ENCODE data around the gene DGKI. TPM values are rescaled to one million over a fixed set of nuclear protein-coding genes. Genes with fewer than 3 reads are reported as not detected.

The DGKI gene
- polyA plus RNA-seq, 2 donors, result 0.09 to 0.12 TPM

DNA sequence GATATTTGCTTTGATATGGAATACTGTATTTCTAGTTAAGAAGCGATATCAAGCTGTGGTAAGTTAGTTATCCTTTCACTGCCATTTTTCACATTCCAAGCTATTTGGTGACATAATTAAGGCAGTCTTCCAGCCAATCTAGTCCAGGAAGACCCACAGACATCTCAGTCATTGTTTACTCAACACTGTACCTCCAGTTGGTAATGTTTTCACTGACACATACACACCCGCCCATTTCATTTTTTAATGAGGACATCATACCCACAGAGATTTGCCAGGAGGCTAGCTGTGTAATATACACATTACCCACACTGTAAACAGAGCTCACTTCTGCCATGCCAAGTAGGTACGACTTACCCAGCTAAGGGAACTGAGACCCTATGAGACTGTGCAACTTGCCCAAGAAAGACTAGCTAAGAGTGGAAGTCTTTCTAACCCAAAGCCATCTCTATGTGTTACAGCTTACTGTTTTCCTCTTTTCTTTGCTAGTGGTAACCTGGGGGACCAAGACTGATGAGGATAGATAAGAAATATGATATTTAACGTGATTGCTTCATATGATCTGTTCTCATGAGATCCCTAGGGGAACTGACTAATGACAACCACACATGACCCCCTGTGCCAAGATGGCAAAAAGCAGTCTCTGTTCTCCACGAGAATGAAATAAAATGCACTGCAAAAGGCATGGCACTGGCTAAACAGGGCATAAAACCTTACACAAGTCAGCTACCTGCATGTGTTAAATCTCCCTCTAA is 179.0 kb downstream of the DGKI start:
- H3K9me3 ChIP-seq (ENCODE audit: control insufficient read depth in 2 of 2, insufficient read depth in 1 of 2, low read depth in 1 of 2, low read length in 1 of 2), result no peaks in the 10 kb centered on the region
- no peaks in the 10 kb centered on the region for H3K36me3 ChIP-seq (ENCODE audit: control insufficient read depth in 2 of 2, insufficient read depth in 2 of 2, low read length in 1 of 2)
- peaks cover 0 to 2% of the 10 kb centered on the region in 2 donors for H3K4me1 ChIP-seq (ENCODE audit: control insufficient read depth in 2 of 2, insufficient read depth in 2 of 2, low read length in 1 of 2)
- no peak overlapping the region for H3K27ac ChIP-seq (ENCODE audit: low read depth in 2 of 2, low read length in 1 of 2)
- WGBS, 2 donors, result 69 to 74% methylated on average over 5 of the region's 5 CpGs
- no peak overlapping the region for H3K4me3 ChIP-seq (ENCODE audit: low read depth in 1 of 2, low read length in 2 of 2)
- no peaks in the 10 kb centered on the region for H3K27me3 ChIP-seq (ENCODE audit: control insufficient read depth in 1 of 2, insufficient read depth in 2 of 2, low read length in 2 of 2)

DNA sequence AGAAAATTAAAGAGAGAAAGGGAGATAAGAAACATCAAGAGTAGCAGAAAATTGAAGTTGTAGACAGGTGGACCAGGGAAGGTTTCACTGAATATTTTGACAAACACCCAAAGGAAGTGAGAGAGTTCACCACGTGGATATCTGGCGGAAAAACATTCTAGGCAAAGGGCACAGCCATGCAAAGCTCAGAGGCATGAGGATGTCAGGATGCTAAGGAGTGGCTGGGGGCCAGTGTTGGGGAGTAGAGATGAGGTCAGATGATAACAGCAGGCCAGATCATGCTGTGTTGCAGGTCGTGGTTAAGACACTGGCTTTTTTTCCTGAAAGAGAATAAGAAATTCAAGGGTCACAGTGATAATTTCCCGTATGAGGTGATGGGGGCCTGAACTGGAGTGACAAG is 181.9 kb downstream of the DGKI start:
- Histone ChIP-seq H3K27ac (ENCODE audit: low read depth in 2 of 2, low read length in 1 of 2) (no peak overlapping the region), H3K27me3 (ENCODE audit: control insufficient read depth in 1 of 2, insufficient read depth in 2 of 2, low read length in 2 of 2) (no peaks in the 10 kb centered on the region), H3K4me1 (ENCODE audit: control insufficient read depth in 2 of 2, insufficient read depth in 2 of 2, low read length in 1 of 2) (no peaks in the 10 kb centered on the region), H3K4me3 (ENCODE audit: low read depth in 1 of 2, low read length in 2 of 2) (no peak overlapping the region), H3K9me3 (ENCODE audit: control insufficient read depth in 2 of 2, insufficient read depth in 1 of 2, low read depth in 1 of 2, low read length in 1 of 2) (no peaks in the 10 kb centered on the region), H3K36me3 (ENCODE audit: control insufficient read depth in 2 of 2, insufficient read depth in 2 of 2, low read length in 1 of 2) (no peaks in the 10 kb centered on the region)
- WGBS, 2 donors, result 33 to 39% methylated on average over 4 of the region's 4 CpGs

DNA sequence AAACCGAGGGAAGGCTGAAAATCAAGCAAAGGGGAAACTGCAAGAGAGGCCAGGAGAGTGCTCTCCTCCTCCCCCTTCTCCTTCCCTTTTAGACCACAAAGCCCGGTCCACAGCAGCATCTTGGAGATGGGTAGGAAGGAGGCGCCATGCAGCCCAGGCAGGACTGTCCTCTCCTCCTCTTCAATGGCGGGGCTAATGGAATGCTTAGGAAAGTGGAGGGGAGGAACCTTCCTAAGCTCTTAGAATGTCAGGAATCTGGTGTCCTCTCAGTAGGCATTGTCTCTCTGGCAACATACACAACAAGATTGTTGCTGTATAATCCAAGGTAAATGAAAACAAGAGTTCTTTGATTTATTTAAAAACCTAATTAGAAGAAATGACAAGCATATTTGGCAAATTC is 185.1 kb downstream of the DGKI start:
- Histone ChIP-seq H3K27me3 (ENCODE audit: control insufficient read depth in 1 of 2, insufficient read depth in 2 of 2, low read length in 2 of 2) (no peaks in the 10 kb centered on the region), H3K9me3 (ENCODE audit: control insufficient read depth in 2 of 2, insufficient read depth in 1 of 2, low read depth in 1 of 2, low read length in 1 of 2) (no peaks in the 10 kb centered on the region), H3K36me3 (ENCODE audit: control insufficient read depth in 2 of 2, insufficient read depth in 2 of 2, low read length in 1 of 2) (no peaks in the 10 kb centered on the region), H3K4me1 (ENCODE audit: control insufficient read depth in 2 of 2, insufficient read depth in 2 of 2, low read length in 1 of 2) (no peaks in the 10 kb centered on the region), H3K4me3 (ENCODE audit: low read depth in 1 of 2, low read length in 2 of 2) (no peak overlapping the region), H3K27ac (ENCODE audit: low read depth in 2 of 2, low read length in 1 of 2) (no peak overlapping the region)
- 82 to 86% methylated on average over 3 to 4 of the region's 4 CpGs for WGBS, 2 donors

DNA sequence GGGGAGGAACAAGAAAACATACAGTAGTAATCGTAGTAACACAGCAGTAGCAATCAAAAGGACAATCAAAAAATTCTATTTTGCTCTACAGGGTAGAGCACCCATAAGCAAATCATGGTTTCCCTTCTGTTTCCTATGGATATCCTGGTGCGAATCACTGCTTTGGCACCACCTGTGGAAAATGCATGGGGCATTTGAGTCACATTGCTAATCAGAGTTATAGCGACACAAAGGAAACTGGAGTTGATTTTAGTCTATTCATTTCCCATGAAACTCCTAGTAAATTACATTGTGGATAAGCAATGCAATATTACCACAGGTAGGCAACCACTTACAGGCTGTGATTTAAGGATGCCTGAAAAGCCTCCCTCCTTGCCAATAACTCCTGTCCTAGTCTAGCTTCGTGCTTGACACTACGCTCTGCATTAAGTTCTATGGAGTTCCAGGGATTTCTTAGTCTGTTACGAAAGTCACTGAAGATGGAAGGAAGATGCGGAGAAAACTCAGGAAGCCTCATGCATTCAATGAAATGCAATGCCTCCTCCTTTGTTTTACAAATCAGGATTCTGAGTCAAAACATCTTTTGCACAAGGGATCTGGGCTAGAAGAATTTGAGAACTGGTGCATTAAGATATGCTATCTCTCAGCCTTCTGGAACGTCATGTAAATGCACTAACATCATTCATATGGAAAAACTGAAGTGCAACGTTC is 188.4 kb downstream of the DGKI start:
- H3K36me3 ChIP-seq (ENCODE audit: control insufficient read depth in 2 of 2, insufficient read depth in 2 of 2, low read length in 1 of 2), result no peaks in the 10 kb centered on the region
- 79 to 84% methylated on average over 9 of the region's 9 CpGs for WGBS, 2 donors

DNA sequence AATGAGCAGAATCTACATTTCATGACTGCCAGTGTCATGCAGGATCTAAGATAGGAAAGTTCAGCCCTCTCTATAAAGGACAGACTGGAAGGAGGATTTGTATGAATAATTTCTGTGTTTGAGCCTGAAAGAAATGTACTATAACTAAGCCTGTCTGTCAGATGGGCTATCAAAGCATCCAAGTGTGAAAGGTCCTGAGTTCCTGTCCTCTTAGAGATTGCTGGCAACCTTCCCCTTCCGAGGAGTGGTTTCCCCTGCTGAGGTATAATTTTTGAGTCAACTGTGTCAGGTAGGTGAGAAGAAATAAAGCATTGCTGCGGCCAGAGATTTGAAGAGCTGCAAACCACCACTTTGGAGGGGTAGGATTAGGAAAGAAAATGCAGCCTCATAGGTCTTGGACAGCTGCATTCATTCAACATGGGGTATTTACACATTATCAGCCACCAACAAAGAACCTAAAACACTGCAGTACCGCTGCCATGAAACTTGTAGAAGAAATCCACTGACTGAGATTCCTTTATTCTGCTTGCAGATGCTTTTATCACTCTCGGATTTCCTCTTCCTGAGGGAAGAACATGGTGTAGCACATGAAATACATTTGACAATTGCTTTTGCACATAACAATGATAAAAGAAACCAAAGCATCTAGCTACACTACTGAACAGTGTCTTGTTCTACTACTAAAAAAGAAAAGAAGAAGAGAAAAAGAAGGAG is 189.1 kb downstream of the DGKI start:
- H3K27me3 ChIP-seq (ENCODE audit: control insufficient read depth in 1 of 2, insufficient read depth in 2 of 2, low read length in 2 of 2), result no peaks in the 10 kb centered on the region
- no peak overlapping the region for H3K4me3 ChIP-seq (ENCODE audit: low read depth in 1 of 2, low read length in 2 of 2)
- no peaks in the 10 kb centered on the region for H3K9me3 ChIP-seq (ENCODE audit: control insufficient read depth in 2 of 2, insufficient read depth in 1 of 2, low read depth in 1 of 2, low read length in 1 of 2)
- no peaks in the 10 kb centered on the region for H3K36me3 ChIP-seq (ENCODE audit: control insufficient read depth in 2 of 2, insufficient read depth in 2 of 2, low read length in 1 of 2)
- no peaks in the 10 kb centered on the region for H3K4me1 ChIP-seq (ENCODE audit: control insufficient read depth in 2 of 2, insufficient read depth in 2 of 2, low read length in 1 of 2)
- 71 to 72% methylated on average over 4 of the region's 4 CpGs for WGBS, 2 donors
- H3K27ac ChIP-seq (ENCODE audit: low read depth in 2 of 2, low read length in 1 of 2), result no peak overlapping the region

More for the DNA sequence above, 188.4 kb downstream of the DGKI start:
- Histone ChIP-seq H3K4me3 (ENCODE audit: low read depth in 1 of 2, low read length in 2 of 2) (no peak overlapping the region), H3K27me3 (ENCODE audit: control insufficient read depth in 1 of 2, insufficient read depth in 2 of 2, low read length in 2 of 2) (no peaks in the 10 kb centered on the region), H3K27ac (ENCODE audit: low read depth in 2 of 2, low read length in 1 of 2) (no peak overlapping the region), H3K9me3 (ENCODE audit: control insufficient read depth in 2 of 2, insufficient read depth in 1 of 2, low read depth in 1 of 2, low read length in 1 of 2) (no peaks in the 10 kb centered on the region), H3K4me1 (ENCODE audit: control insufficient read depth in 2 of 2, insufficient read depth in 2 of 2, low read length in 1 of 2) (no peaks in the 10 kb centered on the region)

DNA sequence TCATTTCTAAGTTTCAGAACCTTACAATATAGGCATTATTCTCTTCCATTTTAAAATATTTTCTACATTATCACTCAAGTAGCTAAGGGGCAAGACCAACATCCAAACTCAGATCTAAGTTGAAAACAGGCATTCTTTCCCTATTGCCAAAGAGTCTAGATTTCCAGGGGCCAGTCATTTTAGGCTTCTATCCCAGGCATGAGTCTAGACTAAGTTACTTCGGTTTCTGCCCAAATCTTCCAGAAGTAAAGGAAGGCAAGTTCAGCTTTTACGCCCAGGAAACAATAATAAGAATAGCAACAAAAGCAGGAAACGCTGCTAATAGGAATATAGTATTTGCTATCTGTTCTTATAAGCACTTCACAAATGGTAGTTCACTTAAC is 189.9 kb downstream of the DGKI start:
- no peak overlapping the region for H3K27ac ChIP-seq (ENCODE audit: low read depth in 2 of 2, low read length in 1 of 2)
- H3K4me1 ChIP-seq (ENCODE audit: control insufficient read depth in 2 of 2, insufficient read depth in 2 of 2, low read length in 1 of 2), result no peaks in the 10 kb centered on the region
- H3K9me3 ChIP-seq (ENCODE audit: control insufficient read depth in 2 of 2, insufficient read depth in 1 of 2, low read depth in 1 of 2, low read length in 1 of 2), result no peaks in the 10 kb centered on the region
- 68 to 83% methylated on average over 3 of the region's 3 CpGs for WGBS, 2 donors
- no peaks in the 10 kb centered on the region for H3K27me3 ChIP-seq (ENCODE audit: control insufficient read depth in 1 of 2, insufficient read depth in 2 of 2, low read length in 2 of 2)
- no peaks in the 10 kb centered on the region for H3K36me3 ChIP-seq (ENCODE audit: control insufficient read depth in 2 of 2, insufficient read depth in 2 of 2, low read length in 1 of 2)
- no peak overlapping the region for H3K4me3 ChIP-seq (ENCODE audit: low read depth in 1 of 2, low read length in 2 of 2)

DNA sequence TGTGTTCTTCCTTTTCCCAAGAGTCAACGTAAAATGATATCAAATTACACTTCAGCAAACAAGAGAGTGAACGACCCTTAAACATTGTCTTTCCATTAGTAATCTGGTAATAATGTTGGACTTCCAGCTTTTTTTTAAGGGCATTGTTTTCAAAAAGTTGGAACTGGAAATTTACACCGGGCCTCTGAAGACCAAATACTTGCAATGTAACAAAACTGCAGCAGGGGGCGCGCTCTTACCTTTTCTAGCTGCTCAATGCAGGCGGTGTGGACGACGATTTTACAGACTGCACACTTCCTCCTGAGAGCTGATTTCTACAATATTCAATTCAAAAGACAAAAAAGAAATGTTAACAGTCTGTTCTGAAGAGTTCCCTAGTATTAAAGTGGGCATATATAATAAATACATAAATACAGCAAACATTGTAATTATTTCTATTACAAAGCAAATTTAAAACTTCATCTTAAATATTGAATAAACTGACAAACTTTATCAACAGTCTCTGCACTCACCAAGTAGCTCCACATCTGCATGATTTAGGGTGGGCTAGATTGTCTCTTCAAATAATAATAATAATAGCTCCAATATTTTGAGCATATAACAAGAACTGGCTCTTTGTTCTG is 190.4 kb downstream of the DGKI start:
- Histone ChIP-seq H3K36me3 (ENCODE audit: control insufficient read depth in 2 of 2, insufficient read depth in 2 of 2, low read length in 1 of 2) (no peaks in the 10 kb centered on the region), H3K4me3 (ENCODE audit: low read depth in 1 of 2, low read length in 2 of 2) (no peak overlapping the region), H3K27ac (ENCODE audit: low read depth in 2 of 2, low read length in 1 of 2) (no peak overlapping the region), H3K27me3 (ENCODE audit: control insufficient read depth in 1 of 2, insufficient read depth in 2 of 2, low read length in 2 of 2) (no peaks in the 10 kb centered on the region), H3K4me1 (ENCODE audit: control insufficient read depth in 2 of 2, insufficient read depth in 2 of 2, low read length in 1 of 2) (no peaks in the 10 kb centered on the region), H3K9me3 (ENCODE audit: control insufficient read depth in 2 of 2, insufficient read depth in 1 of 2, low read depth in 1 of 2, low read length in 1 of 2) (no peaks in the 10 kb centered on the region)
- WGBS, 2 donors, result 3 to 5% methylated on average over 8 of the region's 8 CpGs

DNA sequence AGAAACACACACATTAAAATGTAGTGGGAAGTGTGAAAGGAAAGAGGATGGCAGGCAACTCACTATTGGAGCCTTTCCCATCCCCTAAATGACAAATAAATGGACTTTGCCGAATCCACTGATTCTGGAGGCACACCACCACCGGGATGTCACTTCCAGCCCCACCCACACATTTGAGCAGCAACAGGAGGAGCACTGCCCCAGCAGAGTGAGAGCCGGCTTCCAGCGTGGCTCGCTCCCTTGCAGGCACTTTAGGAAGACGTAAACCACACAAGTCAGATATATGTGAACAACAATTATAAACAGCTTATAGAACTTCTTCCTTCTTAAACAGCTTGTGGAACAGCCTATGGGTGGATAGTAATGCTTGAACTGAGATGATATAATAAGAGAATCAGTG is 191.0 kb downstream of the DGKI start:
- no peaks in the 10 kb centered on the region for H3K27me3 ChIP-seq (ENCODE audit: control insufficient read depth in 1 of 2, insufficient read depth in 2 of 2, low read length in 2 of 2)
- H3K4me1 ChIP-seq (ENCODE audit: control insufficient read depth in 2 of 2, insufficient read depth in 2 of 2, low read length in 1 of 2), result no peaks in the 10 kb centered on the region
- no peak overlapping the region for H3K27ac ChIP-seq (ENCODE audit: low read depth in 2 of 2, low read length in 1 of 2)
- H3K4me3 ChIP-seq (ENCODE audit: low read depth in 1 of 2, low read length in 2 of 2), result no peak overlapping the region
- 69 to 75% methylated on average over 6 of the region's 6 CpGs for WGBS, 2 donors
- no peaks in the 10 kb centered on the region for H3K9me3 ChIP-seq (ENCODE audit: control insufficient read depth in 2 of 2, insufficient read depth in 1 of 2, low read depth in 1 of 2, low read length in 1 of 2)
- H3K36me3 ChIP-seq (ENCODE audit: control insufficient read depth in 2 of 2, insufficient read depth in 2 of 2, low read length in 1 of 2), result no peaks in the 10 kb centered on the region

DNA sequence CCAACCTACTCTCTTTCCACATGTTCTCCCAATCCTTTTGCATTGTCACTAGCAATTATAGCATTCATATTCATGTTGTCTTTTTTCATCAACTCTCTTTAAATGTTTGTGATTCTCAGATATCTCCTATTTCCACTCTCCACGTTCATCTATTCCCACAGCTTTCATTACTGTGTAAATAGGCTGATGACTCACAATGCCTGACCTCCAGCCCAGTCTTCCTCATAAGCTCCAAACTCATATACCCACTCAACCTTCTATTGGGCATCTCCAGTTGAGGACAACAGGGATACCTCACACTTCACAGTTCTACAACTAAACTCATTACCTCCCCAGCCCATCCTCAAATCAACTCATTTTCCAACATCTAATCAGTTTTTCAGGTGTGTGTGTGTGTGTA is 194.1 kb downstream of the DGKI start:
- no peaks in the 10 kb centered on the region for H3K4me1 ChIP-seq (ENCODE audit: control insufficient read depth in 2 of 2, insufficient read depth in 2 of 2, low read length in 1 of 2)
- H3K4me3 ChIP-seq (ENCODE audit: low read depth in 1 of 2, low read length in 2 of 2), result no peak overlapping the region
- H3K27ac ChIP-seq (ENCODE audit: low read depth in 2 of 2, low read length in 1 of 2), result no peak overlapping the region
- no peaks in the 10 kb centered on the region for H3K36me3 ChIP-seq (ENCODE audit: control insufficient read depth in 2 of 2, insufficient read depth in 2 of 2, low read length in 1 of 2)
- no peaks in the 10 kb centered on the region for H3K27me3 ChIP-seq (ENCODE audit: control insufficient read depth in 1 of 2, insufficient read depth in 2 of 2, low read length in 2 of 2)
- WGBS, 2 donors, result 24 to 29% methylated on average over 1 of the region's 1 CpG
- no peaks in the 10 kb centered on the region for H3K9me3 ChIP-seq (ENCODE audit: control insufficient read depth in 2 of 2, insufficient read depth in 1 of 2, low read depth in 1 of 2, low read length in 1 of 2)
